Measurements from ENCODE around the gene SLC24A3.

DNA sequence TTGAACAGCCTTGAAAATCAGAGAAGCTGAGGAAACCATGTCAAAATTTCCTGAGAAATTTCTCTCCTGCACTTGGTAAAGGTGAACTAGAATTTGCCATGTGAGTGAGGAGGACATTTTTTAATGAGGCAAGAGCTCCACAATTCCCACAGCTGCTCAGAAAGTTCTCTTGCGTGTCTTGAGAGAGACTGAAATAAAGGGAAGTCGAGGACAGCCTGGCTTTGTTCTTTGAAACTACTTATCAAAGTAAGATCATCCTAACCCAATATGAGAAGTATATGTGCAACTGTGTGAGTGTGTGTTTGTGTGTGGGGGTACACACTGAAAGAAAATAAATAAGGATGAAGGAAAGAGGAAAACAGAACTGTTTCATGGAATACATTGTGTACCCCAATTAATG, 163.4 kb downstream of the SLC24A3 start:
- no peak for TF ChIP-seq SUZ12 (IDR thresholded peaks at IDR 0.05)
- no peak for TF ChIP-seq ELF4 (IDR thresholded peaks at IDR 0.05)
- TF ChIP-seq CTBP1 (IDR thresholded peaks at IDR 0.05; ENCODE audit: borderline replicate concordance), result no peak
- no peak for TF ChIP-seq PKNOX1 (IDR thresholded peaks at IDR 0.05)
- TF ChIP-seq L3MBTL2 (conservative IDR thresholded peaks at IDR 0.05), result no peak
- TF ChIP-seq BHLHE40 (IDR thresholded peaks at IDR 0.05; ENCODE audit: borderline replicate concordance), result no peak
- TF ChIP-seq NFRKB (IDR thresholded peaks at IDR 0.05), result no peak
- no peak for TF ChIP-seq FOXA1 (IDR thresholded peaks at IDR 0.05)
- no peak for TF ChIP-seq SP1 (IDR thresholded peaks at IDR 0.05)
- TF ChIP-seq FOXK2 (IDR thresholded peaks at IDR 0.05), result no peak
